ENCODE data around the gene RAPGEF4.

The RAPGEF4 gene

DNA sequence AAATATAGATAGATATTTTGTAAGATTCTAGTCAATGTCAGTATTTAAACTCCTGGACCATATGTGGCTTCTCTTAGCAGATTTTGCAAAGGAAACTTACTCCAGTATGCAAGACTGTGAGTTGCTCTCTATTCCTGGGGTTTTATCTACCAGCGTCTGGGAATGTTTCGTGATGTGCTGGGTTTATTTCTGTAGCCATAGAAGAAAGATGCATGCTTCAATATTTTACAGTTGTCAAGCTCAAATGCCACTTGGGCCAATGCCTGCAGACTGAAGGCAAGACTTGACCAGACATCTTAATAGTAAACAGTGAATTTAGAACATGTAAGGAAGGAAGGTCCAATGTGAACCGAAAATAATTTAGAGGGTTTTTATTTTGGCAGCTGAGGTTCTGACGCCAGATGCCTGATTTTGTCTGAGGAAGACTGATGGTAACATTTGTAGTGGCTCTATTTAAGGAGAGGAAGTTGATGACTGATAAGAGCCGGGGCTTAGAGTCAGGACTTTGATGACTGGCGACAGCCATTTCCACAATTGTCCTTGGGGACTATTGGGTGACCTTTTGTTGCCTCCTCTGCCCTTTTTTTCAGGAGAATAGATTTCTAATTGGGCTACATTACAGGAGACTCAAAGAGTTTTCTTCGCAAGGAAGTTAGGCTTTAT is 154.3 kb downstream of the RAPGEF4 start:
- Histone ChIP-seq H3K27me3 (ENCODE audit: control insufficient read depth in 5 of 5, insufficient read depth in 4 of 5, low read length in 5 of 5) (no peaks in the 10 kb centered on the region), H3K36me3 (ENCODE audit: control insufficient read depth in 5 of 5, insufficient read depth in 5 of 5, low read length in 5 of 5) (no peaks in the 10 kb centered on the region), H3K9ac (ENCODE audit: low read length in 5 of 5) (no peak overlapping the region), H3K9me3 (ENCODE audit: control insufficient read depth in 5 of 5, low read length in 5 of 5) (no peaks in the 10 kb centered on the region), H3K4me3 (ENCODE audit: low read depth in 1 of 5, low read length in 5 of 5) (no peak overlapping the region), H3K4me1 (ENCODE audit: control insufficient read depth in 5 of 5, insufficient read depth in 5 of 5, low read length in 5 of 5) (peaks cover 0 to 14% (median 9%) of the 10 kb centered on the region in 5 donors), H3K27ac (ENCODE audit: low read depth, low read length) (no peak overlapping the region)

DNA sequence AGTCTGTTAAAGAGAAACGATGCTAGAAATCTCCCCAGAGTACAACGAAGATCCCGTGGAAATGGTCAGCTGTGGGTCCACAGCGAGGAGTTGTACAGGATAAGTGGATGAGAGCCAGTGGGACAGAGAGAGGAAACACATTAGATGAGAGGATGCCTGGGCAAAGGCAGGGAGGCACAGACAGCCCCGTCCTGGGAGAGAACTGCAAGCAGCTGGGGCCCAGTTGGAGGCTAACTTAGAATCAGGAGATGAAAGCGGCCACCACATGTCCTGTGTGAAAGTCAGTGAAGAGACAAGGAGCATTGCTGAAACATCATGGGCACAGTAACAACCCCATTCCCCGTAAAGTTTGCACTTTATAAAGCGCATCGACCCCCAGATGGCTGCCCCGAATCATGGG is 157.5 kb downstream of the RAPGEF4 start:
- no peaks in the 10 kb centered on the region for H3K36me3 ChIP-seq (ENCODE audit: control insufficient read depth in 5 of 5, insufficient read depth in 5 of 5, low read length in 5 of 5)
- no peak overlapping the region for H3K27ac ChIP-seq (ENCODE audit: low read depth, low read length)
- H3K4me1 ChIP-seq (ENCODE audit: control insufficient read depth in 5 of 5, insufficient read depth in 5 of 5, low read length in 5 of 5), result peaks cover 0 to 34% (median 11%) of the 10 kb centered on the region in 5 donors
- H3K27me3 ChIP-seq (ENCODE audit: control insufficient read depth in 5 of 5, insufficient read depth in 4 of 5, low read length in 5 of 5), result no peaks in the 10 kb centered on the region
- no peak overlapping the region for H3K4me3 ChIP-seq (ENCODE audit: low read depth in 1 of 5, low read length in 5 of 5)
- no peaks in the 10 kb centered on the region for H3K9me3 ChIP-seq (ENCODE audit: control insufficient read depth in 5 of 5, low read length in 5 of 5)
- no peak overlapping the region for H3K9ac ChIP-seq (ENCODE audit: low read length in 5 of 5)

DNA sequence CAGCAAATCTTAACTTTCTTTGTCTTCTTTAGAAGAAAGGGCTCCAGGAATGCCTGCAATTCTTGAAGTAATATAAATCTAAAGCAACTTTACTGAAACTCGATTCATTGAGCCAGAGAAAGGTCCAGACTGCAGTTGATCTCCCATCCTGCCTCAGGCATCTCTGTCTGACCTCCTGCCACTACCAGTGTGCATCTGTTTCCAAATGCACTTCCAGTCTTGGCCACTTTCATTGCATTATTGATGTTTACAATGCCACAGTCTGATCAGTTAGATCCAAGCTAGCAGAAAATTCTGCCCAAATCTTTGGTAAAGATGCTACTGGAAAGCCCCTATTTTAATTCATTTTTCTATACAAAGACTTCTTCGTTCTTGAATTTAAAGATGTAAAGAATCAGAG is 158.0 kb downstream of the RAPGEF4 start:
- Histone ChIP-seq H3K27me3 (ENCODE audit: control insufficient read depth in 5 of 5, insufficient read depth in 4 of 5, low read length in 5 of 5) (no peaks in the 10 kb centered on the region), H3K9me3 (ENCODE audit: control insufficient read depth in 5 of 5, low read length in 5 of 5) (no peaks in the 10 kb centered on the region), H3K4me3 (ENCODE audit: low read depth in 1 of 5, low read length in 5 of 5) (no peak overlapping the region), H3K9ac (ENCODE audit: low read length in 5 of 5) (no peak overlapping the region), H3K36me3 (ENCODE audit: control insufficient read depth in 5 of 5, insufficient read depth in 5 of 5, low read length in 5 of 5) (no peaks in the 10 kb centered on the region), H3K27ac (ENCODE audit: low read depth, low read length) (no peak overlapping the region), H3K4me1 (ENCODE audit: control insufficient read depth in 5 of 5, insufficient read depth in 5 of 5, low read length in 5 of 5) (peaks cover 0 to 37% (median 12%) of the 10 kb centered on the region in 5 donors)

DNA sequence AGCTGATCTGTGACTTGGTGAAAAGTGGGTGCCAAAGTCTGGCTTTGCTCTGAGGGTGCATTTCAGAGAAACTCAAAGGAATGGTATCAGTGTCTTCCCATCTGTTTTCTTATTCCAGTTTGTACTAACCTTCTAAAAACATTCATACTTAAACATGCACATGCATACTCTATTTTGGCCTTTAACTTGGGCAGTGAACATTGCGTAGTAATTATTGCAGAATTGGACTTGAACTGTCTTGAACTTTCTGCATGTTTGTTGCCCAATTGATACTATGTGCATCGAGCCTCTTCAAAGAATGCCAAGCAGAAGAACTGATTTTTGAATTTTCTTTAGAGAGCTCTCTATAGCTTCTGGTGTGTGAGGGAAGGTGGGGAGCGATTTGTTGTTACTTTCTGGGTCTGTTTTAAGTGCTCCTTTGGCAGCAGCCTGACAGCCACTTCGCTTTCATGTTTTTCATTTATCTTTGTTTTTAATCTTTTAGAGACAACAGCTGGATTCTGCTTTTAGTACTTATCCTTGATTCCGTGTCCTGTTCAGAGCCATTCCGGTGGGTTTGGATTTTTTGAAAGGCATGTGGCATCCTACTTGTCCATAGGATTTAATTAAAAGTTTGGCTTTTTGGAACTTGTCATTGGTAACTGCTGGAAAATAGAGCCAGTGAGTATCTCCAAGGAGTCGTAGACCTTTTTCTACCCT is 159.2 kb downstream of the RAPGEF4 start:
- Histone ChIP-seq H3K27ac (ENCODE audit: low read depth, low read length) (no peak overlapping the region), H3K27me3 (ENCODE audit: control insufficient read depth in 5 of 5, insufficient read depth in 4 of 5, low read length in 5 of 5) (no peaks in the 10 kb centered on the region), H3K4me1 (ENCODE audit: control insufficient read depth in 5 of 5, insufficient read depth in 5 of 5, low read length in 5 of 5) (peaks cover 0 to 37% (median 18%) of the 10 kb centered on the region in 5 donors), H3K36me3 (ENCODE audit: control insufficient read depth in 5 of 5, insufficient read depth in 5 of 5, low read length in 5 of 5) (no peaks in the 10 kb centered on the region), H3K4me3 (ENCODE audit: low read depth in 1 of 5, low read length in 5 of 5) (no peak overlapping the region), H3K9me3 (ENCODE audit: control insufficient read depth in 5 of 5, low read length in 5 of 5) (no peaks in the 10 kb centered on the region), H3K9ac (ENCODE audit: low read length in 5 of 5) (no peak overlapping the region)

DNA sequence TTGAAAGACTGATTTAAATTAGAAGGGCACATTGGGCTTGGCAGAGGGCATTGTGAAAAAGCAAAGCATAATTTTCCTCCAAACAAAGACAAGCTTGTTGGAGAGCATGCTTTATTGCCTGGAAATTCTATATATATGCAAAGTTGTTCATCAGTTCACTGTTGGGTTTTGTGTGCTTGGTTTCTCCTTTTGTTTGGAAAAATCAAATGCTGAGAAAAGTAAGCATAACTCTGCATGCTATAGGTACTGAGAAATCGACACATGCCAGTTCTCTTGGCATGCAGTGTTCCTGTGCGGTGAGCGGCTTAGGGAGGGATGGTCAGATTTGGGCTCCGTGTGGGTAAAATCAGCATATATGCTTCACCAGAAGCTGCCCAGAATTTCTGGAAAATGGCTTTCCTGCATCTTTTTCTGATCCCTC is 161.0 kb downstream of the RAPGEF4 start:
- no peaks in the 10 kb centered on the region for H3K9me3 ChIP-seq (ENCODE audit: control insufficient read depth in 5 of 5, low read length in 5 of 5)
- no peaks in the 10 kb centered on the region for H3K27me3 ChIP-seq (ENCODE audit: control insufficient read depth in 5 of 5, insufficient read depth in 4 of 5, low read length in 5 of 5)
- H3K4me1 ChIP-seq (ENCODE audit: control insufficient read depth in 5 of 5, insufficient read depth in 5 of 5, low read length in 5 of 5), result peaks cover 0 to 37% (median 13%) of the 10 kb centered on the region in 5 donors
- no peak overlapping the region for H3K9ac ChIP-seq (ENCODE audit: low read length in 5 of 5)
- H3K27ac ChIP-seq (ENCODE audit: low read depth, low read length), result no peak overlapping the region
- H3K36me3 ChIP-seq (ENCODE audit: control insufficient read depth in 5 of 5, insufficient read depth in 5 of 5, low read length in 5 of 5), result no peaks in the 10 kb centered on the region
- no peak overlapping the region for H3K4me3 ChIP-seq (ENCODE audit: low read depth in 1 of 5, low read length in 5 of 5)

DNA sequence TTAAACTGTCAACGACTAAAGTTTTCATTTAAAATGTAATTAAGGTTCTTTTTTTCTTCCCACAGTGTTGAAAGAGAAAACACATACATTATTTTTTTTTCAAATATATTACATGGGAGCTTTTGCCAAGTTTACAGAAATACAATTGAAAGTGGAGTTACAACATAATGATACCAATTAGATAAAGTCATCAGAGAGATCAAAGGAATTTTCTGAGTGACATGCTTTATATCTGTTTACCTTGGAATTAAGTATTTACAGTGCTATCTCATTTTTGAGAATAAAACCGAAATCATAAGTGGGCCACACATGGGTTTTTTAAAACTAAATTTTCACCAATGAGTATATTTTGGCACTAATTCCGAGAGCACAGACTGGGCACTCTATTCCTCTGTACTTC is 165.2 kb downstream of the RAPGEF4 start:
- Histone ChIP-seq H3K36me3 (ENCODE audit: control insufficient read depth in 5 of 5, insufficient read depth in 5 of 5, low read length in 5 of 5) (no peaks in the 10 kb centered on the region), H3K9me3 (ENCODE audit: control insufficient read depth in 5 of 5, low read length in 5 of 5) (no peaks in the 10 kb centered on the region), H3K27ac (ENCODE audit: low read depth, low read length) (no peak overlapping the region), H3K4me1 (ENCODE audit: control insufficient read depth in 5 of 5, insufficient read depth in 5 of 5, low read length in 5 of 5) (peaks cover 0 to 20% (median 12%) of the 10 kb centered on the region in 5 donors), H3K27me3 (ENCODE audit: control insufficient read depth in 5 of 5, insufficient read depth in 4 of 5, low read length in 5 of 5) (no peaks in the 10 kb centered on the region), H3K9ac (ENCODE audit: low read length in 5 of 5) (no peak overlapping the region), H3K4me3 (ENCODE audit: low read depth in 1 of 5, low read length in 5 of 5) (no peak overlapping the region)

DNA sequence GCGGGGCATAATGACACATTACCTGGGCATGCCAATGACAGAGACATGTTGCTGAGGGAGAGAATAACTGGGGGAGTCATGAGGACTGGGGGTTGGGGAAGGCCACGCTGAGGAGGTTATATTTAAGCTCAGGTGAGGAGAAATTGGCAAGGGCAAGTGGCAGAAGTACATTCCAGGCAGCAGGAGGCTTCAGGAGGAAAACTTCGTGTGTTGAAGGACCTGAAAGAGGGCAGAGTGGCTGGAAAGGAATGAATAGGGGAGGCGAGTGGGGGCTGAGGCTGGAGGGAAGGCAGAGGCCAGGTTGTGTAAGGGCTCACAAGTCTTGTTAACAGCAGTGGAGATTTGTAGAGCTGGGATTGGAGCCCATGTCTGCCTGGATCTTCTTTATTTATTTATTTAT is 166.3 kb downstream of the RAPGEF4 start:
- Histone ChIP-seq H3K27ac (ENCODE audit: low read depth, low read length) (no peak overlapping the region), H3K27me3 (ENCODE audit: control insufficient read depth in 5 of 5, insufficient read depth in 4 of 5, low read length in 5 of 5) (no peaks in the 10 kb centered on the region), H3K9me3 (ENCODE audit: control insufficient read depth in 5 of 5, low read length in 5 of 5) (no peaks in the 10 kb centered on the region), H3K36me3 (ENCODE audit: control insufficient read depth in 5 of 5, insufficient read depth in 5 of 5, low read length in 5 of 5) (no peaks in the 10 kb centered on the region), H3K9ac (ENCODE audit: low read length in 5 of 5) (no peak overlapping the region), H3K4me3 (ENCODE audit: low read depth in 1 of 5, low read length in 5 of 5) (no peak overlapping the region), H3K4me1 (ENCODE audit: control insufficient read depth in 5 of 5, insufficient read depth in 5 of 5, low read length in 5 of 5) (peaks cover 0 to 30% (median 20%) of the 10 kb centered on the region in 5 donors)

DNA sequence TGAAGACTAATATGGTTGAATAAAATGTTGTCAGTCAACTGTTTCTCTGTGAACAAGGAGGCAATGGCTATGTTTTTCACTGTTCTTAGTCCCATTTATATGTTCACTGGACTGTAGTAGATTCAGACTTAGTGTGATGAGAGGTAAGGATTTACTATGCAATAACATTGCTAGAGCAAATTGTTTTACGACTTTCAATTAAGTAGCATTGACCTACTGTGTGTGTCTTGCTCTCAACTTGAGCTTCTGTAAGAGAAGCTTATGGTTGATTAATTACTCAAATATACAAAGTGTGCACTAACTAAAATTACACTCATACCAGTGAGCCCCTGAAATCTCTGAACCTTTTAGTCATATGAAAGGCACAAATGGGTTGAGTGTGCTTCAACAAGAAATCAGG is 168.6 kb downstream of the RAPGEF4 start:
- no peaks in the 10 kb centered on the region for H3K27me3 ChIP-seq (ENCODE audit: control insufficient read depth in 5 of 5, insufficient read depth in 4 of 5, low read length in 5 of 5)
- peaks cover 0 to 14% (median 14%) of the 10 kb centered on the region in 5 donors for H3K4me1 ChIP-seq (ENCODE audit: control insufficient read depth in 5 of 5, insufficient read depth in 5 of 5, low read length in 5 of 5)
- H3K4me3 ChIP-seq (ENCODE audit: low read depth in 1 of 5, low read length in 5 of 5), result no peak overlapping the region
- no peak overlapping the region for H3K9ac ChIP-seq (ENCODE audit: low read length in 5 of 5)
- H3K36me3 ChIP-seq (ENCODE audit: control insufficient read depth in 5 of 5, insufficient read depth in 5 of 5, low read length in 5 of 5), result no peaks in the 10 kb centered on the region
- no peaks in the 10 kb centered on the region for H3K9me3 ChIP-seq (ENCODE audit: control insufficient read depth in 5 of 5, low read length in 5 of 5)
- H3K27ac ChIP-seq (ENCODE audit: low read depth, low read length), result no peak overlapping the region

DNA sequence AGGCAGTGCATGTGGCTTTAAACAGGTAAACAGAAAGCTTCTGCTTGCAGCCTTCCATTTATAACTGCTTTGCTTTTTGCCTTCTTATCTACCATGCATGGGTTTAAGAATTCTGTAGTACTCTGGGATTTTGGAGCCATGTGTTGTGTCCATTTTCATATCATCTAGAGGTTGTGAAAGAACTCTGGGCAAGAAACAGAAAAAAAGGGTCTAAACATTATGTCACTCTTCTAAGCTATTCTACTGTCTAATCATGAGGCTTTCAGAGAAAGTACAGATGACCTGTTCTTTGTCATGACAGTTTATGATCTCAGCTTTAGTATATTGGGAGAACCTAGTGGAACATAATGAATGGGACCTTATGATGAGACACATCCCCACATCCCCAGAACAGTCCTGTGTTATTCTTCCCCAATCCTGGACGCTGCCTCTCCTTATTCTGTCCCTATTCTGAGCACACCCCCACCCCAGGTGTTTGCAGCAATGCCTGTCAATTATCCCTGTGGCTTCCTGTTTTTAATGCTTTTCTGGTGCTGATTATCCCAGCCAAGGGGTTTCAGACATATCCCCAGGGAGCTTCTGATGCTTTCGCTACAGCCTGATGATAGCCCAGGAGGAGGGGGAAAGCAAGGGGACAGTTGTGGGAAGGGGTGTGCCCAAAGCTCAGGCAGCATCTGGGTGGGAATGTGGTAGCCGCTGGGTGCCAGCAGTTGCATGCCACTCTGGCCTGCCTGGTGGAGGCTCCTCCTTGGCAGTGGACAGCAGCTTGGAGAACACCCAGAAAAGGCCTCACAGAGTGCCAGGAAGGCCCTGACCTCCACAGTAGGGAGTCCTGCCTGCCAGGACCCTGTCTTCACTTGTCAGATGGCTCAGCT is 170.5 kb downstream of the RAPGEF4 start:
- no peaks in the 10 kb centered on the region for H3K9me3 ChIP-seq (ENCODE audit: control insufficient read depth in 5 of 5, low read length in 5 of 5)
- peaks cover 0 to 14% (median 10%) of the 10 kb centered on the region in 5 donors for H3K4me1 ChIP-seq (ENCODE audit: control insufficient read depth in 5 of 5, insufficient read depth in 5 of 5, low read length in 5 of 5)
- no peak overlapping the region for H3K9ac ChIP-seq (ENCODE audit: low read length in 5 of 5)
- H3K27ac ChIP-seq (ENCODE audit: low read depth, low read length), result no peak overlapping the region
- no peaks in the 10 kb centered on the region for H3K27me3 ChIP-seq (ENCODE audit: control insufficient read depth in 5 of 5, insufficient read depth in 4 of 5, low read length in 5 of 5)
- no peak overlapping the region for H3K4me3 ChIP-seq (ENCODE audit: low read depth in 1 of 5, low read length in 5 of 5)
- H3K36me3 ChIP-seq (ENCODE audit: control insufficient read depth in 5 of 5, insufficient read depth in 5 of 5, low read length in 5 of 5), result no peaks in the 10 kb centered on the region

DNA sequence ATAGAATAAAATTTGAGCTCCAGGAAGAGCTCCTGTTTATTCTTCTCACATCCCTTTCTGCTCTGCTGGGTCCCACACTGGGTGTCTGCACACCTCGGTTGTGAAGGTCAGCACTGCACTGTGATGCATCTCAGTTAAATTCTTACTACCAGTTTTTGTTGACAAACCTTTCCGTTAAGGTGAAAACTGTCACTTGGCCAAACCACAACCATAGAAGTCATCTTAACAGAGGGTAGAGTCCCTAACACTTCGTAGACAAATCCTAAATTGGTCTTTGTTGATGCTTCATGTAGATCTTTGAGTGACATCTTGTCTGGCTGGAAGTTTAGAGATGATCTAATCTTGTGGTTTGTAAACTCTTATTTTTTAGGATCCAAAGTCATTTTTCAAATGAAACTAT is 172.6 kb downstream of the RAPGEF4 start:
- H3K9ac ChIP-seq (ENCODE audit: low read length in 5 of 5), result no peak overlapping the region
- H3K27ac ChIP-seq (ENCODE audit: low read depth, low read length), result no peak overlapping the region
- peaks cover 0 to 14% (median 10%) of the 10 kb centered on the region in 5 donors for H3K4me1 ChIP-seq (ENCODE audit: control insufficient read depth in 5 of 5, insufficient read depth in 5 of 5, low read length in 5 of 5)
- no peak overlapping the region for H3K4me3 ChIP-seq (ENCODE audit: low read depth in 1 of 5, low read length in 5 of 5)
- H3K27me3 ChIP-seq (ENCODE audit: control insufficient read depth in 5 of 5, insufficient read depth in 4 of 5, low read length in 5 of 5), result no peaks in the 10 kb centered on the region
- no peaks in the 10 kb centered on the region for H3K36me3 ChIP-seq (ENCODE audit: control insufficient read depth in 5 of 5, insufficient read depth in 5 of 5, low read length in 5 of 5)
- H3K9me3 ChIP-seq (ENCODE audit: control insufficient read depth in 5 of 5, low read length in 5 of 5), result no peaks in the 10 kb centered on the region
